AG09319 (cell line): Measurements from ENCODE around the gene KCNJ10.

Source experiments
- DNase-seq: peaks from one replicate; pipeline ENCODE4 v3.0.0-alpha.2; 2010; ENCODE audit warnings: low read depth; ENCODE audit errors: extremely low read depth
- TF ChIP-seq, protein P1 (sequence below): IDR thresholded peaks from 2 replicates; pipeline ENCODE4 v1.5.1; 2011; ENCODE audit warnings: low read depth, mild to moderate bottlenecking, inconsistent platforms, low read length, moderate library complexity

The KCNJ10 gene

DNA sequence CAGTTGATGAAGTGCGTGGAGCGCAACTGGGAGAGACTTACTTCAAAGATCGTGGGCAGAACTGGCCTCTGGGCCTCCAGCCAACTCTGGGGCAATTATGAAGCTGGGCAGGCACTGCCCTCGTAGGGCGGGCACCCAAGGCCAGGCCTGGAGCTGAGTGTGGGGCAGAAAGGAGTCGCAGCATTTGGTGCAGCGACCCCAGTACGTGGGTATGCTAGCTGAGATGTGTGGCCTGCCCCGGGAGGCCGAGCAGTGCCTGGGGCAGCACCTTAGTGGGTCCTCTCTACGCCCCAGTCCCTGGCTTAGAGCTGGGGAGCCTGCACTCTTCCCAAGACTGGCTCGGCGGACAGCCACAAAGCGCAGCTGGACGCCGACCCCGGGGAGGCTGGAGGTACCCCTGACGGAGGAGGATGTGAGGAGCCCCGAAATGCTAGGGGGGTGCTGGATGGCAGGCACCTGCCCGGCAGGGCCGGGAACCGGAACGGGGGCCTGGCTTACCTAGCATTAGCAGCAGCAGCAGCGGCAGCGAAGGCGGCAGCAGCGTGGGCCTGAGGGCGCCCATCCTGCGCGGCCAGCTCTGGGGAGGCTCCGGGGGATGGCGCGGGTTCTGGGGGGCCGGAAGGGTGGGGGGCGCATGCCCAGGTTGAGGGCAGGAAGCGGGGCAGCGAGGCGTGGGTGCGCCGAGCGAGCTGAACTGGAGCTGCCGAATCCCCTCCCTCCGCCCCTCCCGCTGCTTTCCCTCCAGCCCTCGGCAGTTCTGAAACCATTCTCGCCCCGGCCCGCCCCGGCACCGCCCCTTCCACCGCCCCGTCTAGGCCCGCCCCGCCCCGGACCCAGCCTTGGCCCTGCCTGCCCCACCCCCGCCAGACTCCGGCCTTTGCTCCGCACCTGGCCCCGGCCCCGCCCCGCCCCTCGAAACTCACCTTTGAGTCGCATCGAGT lies 28.2 kb upstream of the KCNJ10 start, which contains the start of gene IGSF8:
Gene IGSF8 (minus strand): TSS at position 709 of the 941 bp plus-strand sequence. CDS start 147 bp downstream, at position 562.
- peak; percentile 37 for DNase-seq
- TF ChIP-seq, protein P1, sequence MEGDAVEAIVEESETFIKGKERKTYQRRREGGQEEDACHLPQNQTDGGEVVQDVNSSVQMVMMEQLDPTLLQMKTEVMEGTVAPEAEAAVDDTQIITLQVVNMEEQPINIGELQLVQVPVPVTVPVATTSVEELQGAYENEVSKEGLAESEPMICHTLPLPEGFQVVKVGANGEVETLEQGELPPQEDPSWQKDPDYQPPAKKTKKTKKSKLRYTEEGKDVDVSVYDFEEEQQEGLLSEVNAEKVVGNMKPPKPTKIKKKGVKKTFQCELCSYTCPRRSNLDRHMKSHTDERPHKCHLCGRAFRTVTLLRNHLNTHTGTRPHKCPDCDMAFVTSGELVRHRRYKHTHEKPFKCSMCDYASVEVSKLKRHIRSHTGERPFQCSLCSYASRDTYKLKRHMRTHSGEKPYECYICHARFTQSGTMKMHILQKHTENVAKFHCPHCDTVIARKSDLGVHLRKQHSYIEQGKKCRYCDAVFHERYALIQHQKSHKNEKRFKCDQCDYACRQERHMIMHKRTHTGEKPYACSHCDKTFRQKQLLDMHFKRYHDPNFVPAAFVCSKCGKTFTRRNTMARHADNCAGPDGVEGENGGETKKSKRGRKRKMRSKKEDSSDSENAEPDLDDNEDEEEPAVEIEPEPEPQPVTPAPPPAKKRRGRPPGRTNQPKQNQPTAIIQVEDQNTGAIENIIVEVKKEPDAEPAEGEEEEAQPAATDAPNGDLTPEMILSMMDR, result no peak

DNA sequence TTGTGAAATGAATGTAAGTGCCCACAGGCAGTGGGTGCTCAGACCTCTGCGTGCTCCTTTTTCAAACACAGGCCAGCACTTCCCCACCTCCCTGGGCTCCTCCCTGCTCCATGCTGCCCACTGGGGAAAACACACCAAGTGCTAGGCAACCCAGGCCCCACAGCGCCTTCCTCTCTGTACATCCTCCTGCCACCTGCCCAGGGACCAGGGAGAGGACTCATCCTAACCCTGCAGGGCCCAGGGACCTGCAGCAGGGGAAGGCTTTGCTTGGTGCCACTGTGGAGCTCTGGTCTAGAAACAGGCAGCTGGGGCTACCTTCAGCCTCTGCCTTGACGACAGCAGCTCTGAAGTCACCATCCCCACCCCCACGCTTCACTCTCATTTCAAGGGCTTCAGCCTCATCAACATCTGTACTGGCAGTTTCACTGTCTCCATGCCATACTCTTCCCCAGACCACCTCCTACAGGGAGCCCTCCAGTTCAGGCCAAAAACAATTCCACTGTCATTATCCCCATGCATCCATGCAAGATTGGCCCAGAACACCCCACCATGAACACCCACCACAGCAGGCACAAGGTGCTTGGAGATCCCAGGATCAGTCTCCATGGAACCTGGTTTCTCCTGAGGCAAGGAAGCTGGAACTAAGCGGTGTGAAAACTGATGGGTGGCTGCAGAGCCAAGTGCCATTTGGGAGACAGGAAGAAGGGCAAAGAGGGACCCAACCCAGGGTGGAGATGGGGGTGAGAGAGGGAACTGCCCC lies 27.4 kb upstream of the KCNJ10 start:
- TF ChIP-seq, protein P1, result no peak
- DNase-seq, result no peak

DNA sequence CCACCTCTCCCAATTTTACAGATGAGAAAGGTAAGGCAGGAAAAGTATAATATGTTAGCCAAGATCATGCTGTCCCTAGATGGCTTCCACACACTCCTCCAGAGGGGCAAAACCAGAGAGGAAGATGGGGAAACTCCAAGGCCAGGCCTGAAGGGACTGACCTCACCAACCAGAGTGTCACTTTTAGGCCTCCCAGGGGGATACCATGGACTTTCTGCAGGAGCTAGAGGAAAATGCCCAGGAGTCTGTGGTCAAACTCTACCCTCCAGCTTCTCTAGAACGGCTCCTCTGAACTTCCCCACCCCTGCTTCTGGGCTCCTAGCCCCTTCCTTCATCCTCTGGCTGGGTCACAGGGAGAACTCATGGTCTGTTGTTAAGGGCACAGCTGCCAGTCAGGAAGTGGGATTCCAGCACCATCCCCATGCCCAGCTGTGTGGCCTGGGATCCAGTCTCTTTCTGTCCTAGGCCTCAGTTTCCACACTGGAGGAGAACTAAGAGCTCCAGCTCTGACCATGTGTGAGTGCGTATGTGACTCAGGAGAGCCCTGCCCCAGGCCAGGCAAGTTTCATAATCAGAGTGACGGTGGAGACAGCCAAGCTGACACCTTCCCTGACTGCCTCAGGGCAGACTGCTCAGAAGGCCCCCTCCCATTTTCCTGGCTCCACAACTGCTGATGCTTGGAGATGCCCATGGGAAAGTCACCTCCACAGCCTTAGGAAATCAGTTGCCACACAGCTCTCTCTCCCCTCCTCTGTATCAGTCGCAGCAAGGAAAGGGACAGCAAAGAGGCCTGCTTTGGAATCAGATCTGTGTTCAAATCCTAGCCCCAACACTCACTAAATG lies 26.5 kb upstream of the KCNJ10 start:
- TF ChIP-seq, protein P1, result no peak
- DNase-seq, result no peak

DNA sequence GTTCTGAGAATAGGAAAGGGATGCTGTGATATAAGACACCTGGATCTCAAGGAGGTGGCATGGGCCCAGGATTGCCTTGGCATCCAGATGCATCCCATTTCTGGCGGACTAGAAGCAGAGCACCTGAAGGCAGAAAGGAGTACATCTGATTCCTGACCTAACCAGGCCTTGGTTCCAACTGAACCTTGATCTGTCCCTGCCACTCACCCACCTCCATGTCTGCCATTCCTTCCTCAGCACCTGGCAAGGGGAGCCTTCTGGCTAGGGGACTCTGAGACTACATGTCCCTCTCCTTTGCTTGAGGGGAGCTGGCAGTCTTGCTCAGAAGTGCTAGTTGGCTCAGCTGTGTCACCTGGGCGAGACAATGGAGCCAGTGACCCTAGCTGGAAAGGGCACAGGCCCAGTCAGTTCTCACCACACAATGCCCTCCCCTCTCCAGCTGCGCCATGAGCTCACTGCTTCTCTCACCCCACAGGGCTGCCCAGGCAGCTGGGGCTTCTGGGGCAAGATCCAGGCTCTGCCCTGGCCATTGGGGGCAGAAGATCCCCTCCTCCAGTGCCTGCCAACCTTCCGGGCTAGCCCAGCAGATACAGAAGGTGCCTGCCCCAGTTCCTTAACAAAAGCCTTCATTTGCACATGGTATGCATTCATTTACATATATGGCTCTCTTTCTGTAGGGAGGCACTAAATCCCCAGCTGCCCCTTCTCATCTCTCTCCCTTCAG lies 25.6 kb upstream of the KCNJ10 start:
- TF ChIP-seq, protein P1, result no peak
- DNase-seq, result no peak

DNA sequence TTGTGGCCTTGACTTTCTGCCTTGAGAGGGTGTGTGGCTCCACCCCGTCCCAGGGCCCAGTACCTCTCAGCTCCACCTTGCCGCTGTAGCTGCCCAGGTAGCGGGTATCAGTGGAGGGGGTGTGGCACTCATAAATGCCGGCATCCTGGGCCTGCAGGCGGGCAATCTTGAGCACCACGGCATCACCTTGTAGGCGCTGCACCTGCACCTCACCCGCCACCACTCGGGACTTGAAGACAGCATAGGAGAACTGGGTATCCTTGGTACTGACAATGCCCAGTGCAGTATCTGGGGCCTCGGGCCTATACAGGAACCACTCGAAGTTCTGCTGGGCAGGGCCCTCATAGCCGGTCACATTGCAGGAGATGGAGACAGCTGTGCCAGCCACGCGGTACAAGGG lies 24.8 kb upstream of the KCNJ10 start:
- DNase-seq, result no peak
- TF ChIP-seq, protein P1, result no peak

DNA sequence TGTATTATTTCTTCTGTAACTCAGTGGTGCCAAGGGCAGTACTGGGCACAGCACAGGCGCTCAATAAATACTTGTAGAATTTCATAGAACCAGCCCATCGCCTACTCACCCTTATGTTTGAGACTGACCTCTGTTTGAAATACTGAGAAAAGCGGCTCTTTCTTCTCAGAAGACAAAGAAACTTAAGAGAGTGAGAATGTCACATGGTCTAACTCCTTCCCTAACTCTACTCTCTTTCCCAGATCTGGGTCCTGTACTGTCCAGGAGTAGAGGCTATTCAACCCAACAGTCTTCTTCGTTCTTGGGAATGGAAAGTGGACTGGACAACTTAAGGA lies 24.3 kb upstream of the KCNJ10 start:
- TF ChIP-seq, protein P1, result no peak

More for the DNA sequence above, 24.3 kb upstream of the KCNJ10 start:
- DNase-seq, result no peak
